Kasumi-1 (cell line): ENCODE results near the gene KLHL26.

ENCODE experiments used
- DNase-seq, 2 experiments: peaks; one replicate each; lab custom pipeline; 2025; lab: John Stamatoyannopoulos, UW

Gene KLHL26

GRCh38 chr19:18683109-18683957, 46.5 kb downstream of the KLHL26 start, which contains the start of gene CRTC1:
Gene CRTC1 (plus strand): TSS chr19:18683680. CDS start chr19:18683703, 23 bp downstream.
- DNase-seq, result peak; percentile 46 to 54

GRCh38 chr19:18683958-18684641, 47.3 kb downstream of the KLHL26 start:
- DNase-seq, result no peak

- no peak for DNase-seq
Observed at GRCh38 chr19:18684642-18684993, 47.8 kb downstream of the KLHL26 start.

- DNase-seq, result no peak
Observed at GRCh38 chr19:18685597-18686190, 48.9 kb downstream of the KLHL26 start.

- no peak for DNase-seq
Observed at GRCh38 chr19:18687740-18688465, 51.1 kb downstream of the KLHL26 start.

- no peak for DNase-seq
Observed at GRCh38 chr19:18696023-18696422, 59.2 kb downstream of the KLHL26 start.

GRCh38 chr19:18697680-18698079, 60.9 kb downstream of the KLHL26 start:
- no peak for DNase-seq

GRCh38 chr19:18698321-18699167, 61.7 kb downstream of the KLHL26 start:
- no peak for DNase-seq

GRCh38 chr19:18699403-18700054, 62.7 kb downstream of the KLHL26 start:
- DNase-seq, result no peak

- peak in 1 of 2 experiments; percentile 21 for DNase-seq
Observed at GRCh38 chr19:18700501-18701249, 63.8 kb downstream of the KLHL26 start.

- no peak for DNase-seq
Observed at GRCh38 chr19:18701250-18701608, 64.4 kb downstream of the KLHL26 start.

GRCh38 chr19:18704054-18704453, 67.2 kb downstream of the KLHL26 start:
- no peak for DNase-seq

- no peak for DNase-seq
Observed at GRCh38 chr19:18704971-18705370, 68.1 kb downstream of the KLHL26 start.

- no peak for DNase-seq
Observed at GRCh38 chr19:18708452-18709231, 71.8 kb downstream of the KLHL26 start.

GRCh38 chr19:18709546-18709945, 72.7 kb downstream of the KLHL26 start:
- no peak for DNase-seq

GRCh38 chr19:18710186-18710585, 73.4 kb downstream of the KLHL26 start:
- DNase-seq, result no peak

- DNase-seq, result no peak
Observed at GRCh38 chr19:18710996-18711751, 74.3 kb downstream of the KLHL26 start.

- DNase-seq, result no peak
Observed at GRCh38 chr19:18711893-18712292, 75.1 kb downstream of the KLHL26 start.

GRCh38 chr19:18712981-18713380, 76.2 kb downstream of the KLHL26 start:
- DNase-seq, result no peak
